AG09309 (cell line): ENCODE data around the gene GRIK3.

ENCODE experiments used
- DNase-seq: peaks from one replicate; pipeline ENCODE4 v3.0.0-alpha.2; 2010; ENCODE audit warnings: low read depth
- H3K4me3 ChIP-seq: 2 replicates; pipeline ENCODE4 v1.5.1; 2011; ENCODE audit warnings: mild to moderate bottlenecking, low read depth, low read length, moderate library complexity; ENCODE audit not compliant: control insufficient read depth
- TF ChIP-seq, protein P1 (sequence below): IDR thresholded peaks from 2 replicates; pipeline ENCODE4 v1.5.1; 2011; ENCODE audit warnings: mild to moderate bottlenecking, low read depth, low read length, inconsistent platforms; ENCODE audit not compliant: insufficient read depth, control insufficient read depth; ENCODE audit errors: missing control alignments

GRIK3 gene

DNA sequence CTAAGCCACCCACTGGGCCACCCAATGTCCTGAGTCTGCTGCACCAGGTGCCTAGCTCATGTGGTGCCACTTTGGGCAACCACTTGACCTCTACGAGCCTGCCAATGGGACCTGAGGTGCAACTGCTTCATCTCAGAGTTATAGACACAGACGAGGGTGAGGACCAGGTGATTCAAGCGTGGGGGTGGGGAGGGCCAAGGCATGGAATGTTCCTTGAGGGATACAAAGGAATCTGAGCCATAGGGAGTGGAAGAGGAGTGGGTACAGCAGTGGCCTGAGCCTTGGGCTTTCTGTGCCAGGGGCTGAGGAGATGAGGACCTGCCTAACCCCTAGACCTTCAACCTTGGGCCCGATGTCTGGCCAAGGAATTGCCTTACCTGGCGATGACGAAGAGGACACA lies 209.1 kb downstream of the GRIK3 start:
- TF ChIP-seq, protein P1, sequence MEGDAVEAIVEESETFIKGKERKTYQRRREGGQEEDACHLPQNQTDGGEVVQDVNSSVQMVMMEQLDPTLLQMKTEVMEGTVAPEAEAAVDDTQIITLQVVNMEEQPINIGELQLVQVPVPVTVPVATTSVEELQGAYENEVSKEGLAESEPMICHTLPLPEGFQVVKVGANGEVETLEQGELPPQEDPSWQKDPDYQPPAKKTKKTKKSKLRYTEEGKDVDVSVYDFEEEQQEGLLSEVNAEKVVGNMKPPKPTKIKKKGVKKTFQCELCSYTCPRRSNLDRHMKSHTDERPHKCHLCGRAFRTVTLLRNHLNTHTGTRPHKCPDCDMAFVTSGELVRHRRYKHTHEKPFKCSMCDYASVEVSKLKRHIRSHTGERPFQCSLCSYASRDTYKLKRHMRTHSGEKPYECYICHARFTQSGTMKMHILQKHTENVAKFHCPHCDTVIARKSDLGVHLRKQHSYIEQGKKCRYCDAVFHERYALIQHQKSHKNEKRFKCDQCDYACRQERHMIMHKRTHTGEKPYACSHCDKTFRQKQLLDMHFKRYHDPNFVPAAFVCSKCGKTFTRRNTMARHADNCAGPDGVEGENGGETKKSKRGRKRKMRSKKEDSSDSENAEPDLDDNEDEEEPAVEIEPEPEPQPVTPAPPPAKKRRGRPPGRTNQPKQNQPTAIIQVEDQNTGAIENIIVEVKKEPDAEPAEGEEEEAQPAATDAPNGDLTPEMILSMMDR, result no peak
- H3K4me3 ChIP-seq, result no peak overlapping the region
- DNase-seq, result no peak

DNA sequence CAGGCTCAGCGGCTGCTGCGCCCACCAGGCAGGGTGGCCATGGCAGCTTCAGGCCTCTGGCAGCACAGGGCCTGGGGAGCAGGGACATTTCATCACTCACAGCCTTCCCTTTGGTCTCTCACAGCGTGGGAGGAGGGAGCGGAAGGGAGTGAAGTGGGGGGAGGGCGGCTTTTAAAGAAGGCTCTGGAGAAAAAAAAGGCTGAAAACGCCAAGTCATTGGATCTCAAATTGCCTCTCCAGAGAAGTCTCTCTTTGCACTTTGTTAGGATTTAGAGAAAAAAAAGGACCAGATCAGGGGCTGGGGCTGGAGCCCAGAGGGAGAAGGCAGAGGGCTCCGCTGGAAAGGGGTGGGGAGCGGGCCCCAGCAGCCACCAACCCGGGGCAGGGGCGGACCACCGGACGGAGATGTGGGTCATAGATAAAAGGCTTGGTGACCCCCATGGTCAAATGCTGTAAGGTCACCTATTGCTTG lies 209.9 kb downstream of the GRIK3 start:
- DNase-seq, result no peak
- no peak overlapping the region for H3K4me3 ChIP-seq
- TF ChIP-seq, protein P1, result no peak

DNA sequence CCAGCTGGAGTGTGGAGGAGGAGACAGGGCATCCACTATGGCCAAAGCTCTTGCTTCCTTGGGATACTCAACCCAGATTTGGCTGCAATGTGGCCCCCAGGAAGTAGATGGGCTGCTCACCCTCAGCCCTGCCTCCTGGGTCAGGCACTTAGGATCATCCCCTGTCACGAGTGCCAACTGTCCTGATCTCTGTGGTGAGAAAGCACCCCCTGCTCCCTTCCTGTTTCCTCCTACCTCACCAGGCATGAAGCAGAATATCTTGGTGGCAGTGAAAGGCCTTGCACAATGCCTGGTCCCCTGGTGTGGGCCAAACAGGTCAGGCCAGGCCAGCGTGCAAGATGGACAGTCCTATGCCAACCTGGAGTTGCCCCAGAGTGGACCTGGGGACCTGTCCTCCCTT lies 211.7 kb downstream of the GRIK3 start:
- no peak for DNase-seq
- H3K4me3 ChIP-seq, result no peak overlapping the region
- TF ChIP-seq, protein P1, result no peak

DNA sequence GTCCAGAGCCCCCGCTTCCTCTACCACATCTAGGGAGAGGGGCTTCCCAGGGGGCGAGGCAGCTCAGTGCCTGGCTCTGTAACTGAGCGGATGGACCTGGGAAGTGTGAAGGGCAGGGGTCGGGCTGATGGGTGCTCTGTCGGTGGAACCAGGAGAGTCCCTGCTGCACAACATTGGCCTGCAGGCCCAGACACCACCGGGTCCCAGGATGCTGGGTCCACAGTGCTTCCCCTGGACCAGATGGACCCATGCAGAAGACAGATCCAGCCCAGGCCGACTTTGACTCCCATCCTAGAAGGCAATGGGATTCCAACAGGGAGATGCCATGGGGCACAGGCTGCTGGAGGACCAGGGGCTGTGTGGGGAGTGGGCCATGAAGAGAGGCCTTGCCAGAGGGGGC lies 212.9 kb downstream of the GRIK3 start:
- TF ChIP-seq, protein P1, result no peak
- no peak for DNase-seq
- H3K4me3 ChIP-seq, result no peak overlapping the region

DNA sequence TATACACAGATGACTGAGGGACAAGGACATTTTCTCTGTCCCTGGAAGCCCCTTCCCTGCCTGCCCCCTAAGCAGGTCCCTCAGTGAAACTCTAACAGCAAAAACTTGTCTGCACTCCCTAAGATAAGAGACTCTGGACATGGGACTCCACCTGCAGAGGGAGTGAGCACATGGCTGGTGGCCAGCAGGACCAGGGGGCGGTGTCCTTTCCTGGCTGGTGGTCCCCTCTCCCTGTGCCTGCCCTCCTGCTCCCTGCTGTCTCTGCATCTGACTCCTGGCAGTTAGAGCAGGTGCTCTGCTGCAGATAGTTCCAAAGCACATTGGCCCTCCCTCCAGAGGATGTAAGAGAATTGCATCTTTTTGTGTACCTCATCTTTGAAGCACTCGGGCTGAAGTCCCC lies 215.5 kb downstream of the GRIK3 start:
- H3K4me3 ChIP-seq, result no peak overlapping the region
- TF ChIP-seq, protein P1, result no peak
- no peak for DNase-seq

DNA sequence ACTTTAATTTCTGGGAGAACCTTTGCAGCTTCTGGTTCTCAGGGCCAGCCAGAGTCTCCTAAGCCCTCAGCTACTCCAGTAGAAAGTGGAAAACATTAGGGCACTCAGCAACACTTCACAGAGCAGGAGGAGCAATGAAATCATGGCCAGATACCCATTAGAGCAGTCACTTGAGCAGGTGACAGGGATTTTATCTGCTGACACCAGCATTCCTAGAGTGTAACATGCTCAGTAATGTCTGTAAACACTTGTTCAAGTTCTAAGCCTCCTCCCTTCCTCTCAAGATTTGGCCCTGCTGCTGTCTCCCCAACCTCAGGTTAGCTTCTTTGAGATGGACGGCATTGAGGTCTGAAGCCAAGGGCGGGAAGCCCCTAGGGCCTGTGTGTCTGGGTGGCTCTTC lies 218.0 kb downstream of the GRIK3 start:
- DNase-seq, result no peak
- H3K4me3 ChIP-seq, result no peak overlapping the region
- TF ChIP-seq, protein P1, result no peak

DNA sequence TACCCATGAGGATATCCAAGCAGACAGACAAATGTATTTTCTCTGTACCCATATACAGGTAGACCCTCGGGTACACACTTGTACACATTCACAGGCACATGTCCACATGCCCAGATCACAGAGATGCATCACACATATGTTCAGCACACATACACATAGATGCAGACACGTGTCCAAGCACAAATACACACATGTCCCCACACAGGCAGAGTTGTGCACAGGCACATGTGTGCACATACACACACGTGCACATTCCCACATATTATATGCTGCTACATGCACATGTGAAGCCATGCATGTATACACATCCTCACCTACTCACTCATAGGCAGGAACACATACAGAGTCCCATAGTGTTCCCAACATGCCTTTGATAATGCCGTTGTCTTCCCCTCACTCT lies 219.5 kb downstream of the GRIK3 start:
- no peak overlapping the region for H3K4me3 ChIP-seq
- no peak for DNase-seq
- TF ChIP-seq, protein P1, result no peak
